MM.1S (cell line): ENCODE results near the gene C1orf74.

ENCODE experiments used
- DNase-seq: peaks from one replicate; pipeline ENCODE4 v3.0.0-alpha.2; 2015
- H2AFZ ChIP-seq: fragments of 300-600 bp; sonication (generic); 2 replicates; pipeline ENCODE4 v1.6.0; 2016; ENCODE audit warnings: antibody characterized with exemption, low read length
- H3F3A ChIP-seq: fragments of 300-600 bp; sonication (generic); 2 replicates; pipeline ENCODE4 v1.6.1; 2016; ENCODE audit warnings: mild to moderate bottlenecking, antibody characterized with exemption, low read length, moderate library complexity, mixed read lengths; ENCODE audit not compliant: insufficient read depth
- H3K27ac ChIP-seq: fragments of 300-600 bp; sonication (generic); 2 replicates; pipeline ENCODE4 v1.5.1; 2016; ENCODE audit warnings: mild to moderate bottlenecking, low read length
- H3K27me3 ChIP-seq: fragments of 300-600 bp; sonication (generic); replicated peaks from 2 replicates; pipeline ENCODE4 v1.6.0; 2016; ENCODE audit warnings: low read length; ENCODE audit not compliant: insufficient read depth
- H3K36me3 ChIP-seq: fragments of 300-600 bp; sonication (generic); replicated peaks from 2 replicates; pipeline ENCODE4 v1.6.1; 2016; ENCODE audit warnings: mild to moderate bottlenecking, low read length, mixed read lengths; ENCODE audit not compliant: insufficient read depth
- H3K4me1 ChIP-seq: fragments of 300-600 bp; sonication (generic); 2 replicates; pipeline ENCODE4 v1.6.1; 2016; ENCODE audit warnings: low read length, mixed read lengths
- H3K4me2 ChIP-seq: fragments of 300-600 bp; sonication (generic); 2 replicates; pipeline ENCODE4 v1.6.0; 2016; ENCODE audit warnings: low read depth, low read length
- H3K4me3 ChIP-seq: fragments of 300-600 bp; sonication (generic); 2 replicates; pipeline ENCODE4 v1.5.1; 2016; ENCODE audit warnings: low read length, mixed read lengths
- H3K79me2 ChIP-seq: fragments of 300-600 bp; sonication (generic); 2 replicates; pipeline ENCODE4 v1.6.1; 2016; ENCODE audit warnings: mixed run types, low read length, mixed read lengths
- H3K9ac ChIP-seq: fragments of 300-600 bp; sonication (generic); 2 replicates; pipeline ENCODE4 v1.6.1; 2016; ENCODE audit warnings: low read length, mixed read lengths
- H3K9me2 ChIP-seq: fragments of 300-600 bp; sonication (generic); replicated peaks from 2 replicates; pipeline ENCODE4 v1.6.1; 2016; ENCODE audit warnings: mild to moderate bottlenecking, low read length, mixed read lengths; ENCODE audit not compliant: insufficient read depth
- H3K9me3 ChIP-seq: fragments of 300-600 bp; sonication (generic); replicated peaks from 2 replicates; pipeline ENCODE4 v1.6.1; 2016; ENCODE audit warnings: mild to moderate bottlenecking, low read length, mixed read lengths; ENCODE audit not compliant: insufficient read depth
- H4K20me1 ChIP-seq: fragments of 300-600 bp; sonication (generic); 2 replicates; pipeline ENCODE4 v1.6.1; 2016; ENCODE audit warnings: mild to moderate bottlenecking, low read length, moderate library complexity, mixed read lengths; ENCODE audit not compliant: insufficient read depth
- EZH2 ChIP-seq: fragments of 300-600 bp; sonication (generic); optimal IDR thresholded peaks from 2 replicates; pipeline ENCODE3; 2017; ENCODE audit warnings: low read depth, mild to moderate bottlenecking, antibody characterized with exemption, low read length, mixed read lengths
- EZH2phosphoT487 ChIP-seq: fragments of 300-600 bp; sonication (generic); IDR thresholded peaks from 2 replicates; pipeline ENCODE4 v1.6.1; 2018; ENCODE audit warnings: antibody characterized with exemption, low read length
- TF ChIP-seq, protein P1 (sequence below): fragments of 300-600 bp; sonication (generic); IDR thresholded peaks from 2 replicates; pipeline ENCODE4 v1.5.1; 2016; ENCODE audit warnings: antibody characterized with exemption, low read length, mixed read lengths

C1orf74 gene

DNA sequence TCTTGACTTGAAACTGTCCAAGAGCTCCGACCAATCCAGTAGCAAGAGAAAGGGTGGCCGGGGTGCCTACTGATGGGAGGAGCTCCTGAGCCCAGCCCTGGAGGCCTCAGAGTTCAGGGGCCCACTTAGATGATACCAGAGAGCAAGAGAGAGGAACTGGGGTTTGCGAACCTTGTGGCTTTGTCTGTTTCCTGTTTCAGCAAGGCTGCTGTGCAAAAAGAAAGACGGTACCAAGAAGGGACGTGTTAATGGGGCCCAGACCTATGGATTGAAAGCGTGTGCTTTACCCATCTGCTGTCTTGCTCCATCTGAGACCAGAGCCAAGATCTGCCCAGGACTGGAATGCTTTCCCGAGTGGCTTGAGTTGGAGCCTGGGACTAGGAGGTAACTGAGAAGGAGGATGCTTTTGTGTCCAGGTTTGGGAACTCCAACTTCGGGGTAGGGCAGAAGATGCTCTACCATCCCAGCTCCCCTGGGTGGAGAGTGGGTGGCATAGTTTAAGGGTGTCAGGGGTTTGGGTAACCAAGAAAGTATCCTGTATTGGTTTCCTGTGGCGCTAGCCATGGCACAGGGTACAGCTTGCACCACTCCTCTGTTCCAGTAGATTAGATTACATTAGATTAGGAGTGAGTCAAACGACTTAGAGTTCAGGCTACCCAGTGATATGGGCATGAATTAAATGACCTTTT lies 28.3 kb downstream of the C1orf74 start, which contains the start of gene TRAF3IP3:
Gene TRAF3IP3 (plus strand): TSS at position 128 of the 689 bp plus-strand sequence. CDS start 3,987 bp downstream, outside the sequence.
- DNase-seq = peak; percentile 96
- no peaks in the 10 kb centered on the region for H3K9me3 ChIP-seq
- peak within 1 kb of the TSS; percentile 82 for H3K4me2 ChIP-seq
- TF ChIP-seq, protein P1, sequence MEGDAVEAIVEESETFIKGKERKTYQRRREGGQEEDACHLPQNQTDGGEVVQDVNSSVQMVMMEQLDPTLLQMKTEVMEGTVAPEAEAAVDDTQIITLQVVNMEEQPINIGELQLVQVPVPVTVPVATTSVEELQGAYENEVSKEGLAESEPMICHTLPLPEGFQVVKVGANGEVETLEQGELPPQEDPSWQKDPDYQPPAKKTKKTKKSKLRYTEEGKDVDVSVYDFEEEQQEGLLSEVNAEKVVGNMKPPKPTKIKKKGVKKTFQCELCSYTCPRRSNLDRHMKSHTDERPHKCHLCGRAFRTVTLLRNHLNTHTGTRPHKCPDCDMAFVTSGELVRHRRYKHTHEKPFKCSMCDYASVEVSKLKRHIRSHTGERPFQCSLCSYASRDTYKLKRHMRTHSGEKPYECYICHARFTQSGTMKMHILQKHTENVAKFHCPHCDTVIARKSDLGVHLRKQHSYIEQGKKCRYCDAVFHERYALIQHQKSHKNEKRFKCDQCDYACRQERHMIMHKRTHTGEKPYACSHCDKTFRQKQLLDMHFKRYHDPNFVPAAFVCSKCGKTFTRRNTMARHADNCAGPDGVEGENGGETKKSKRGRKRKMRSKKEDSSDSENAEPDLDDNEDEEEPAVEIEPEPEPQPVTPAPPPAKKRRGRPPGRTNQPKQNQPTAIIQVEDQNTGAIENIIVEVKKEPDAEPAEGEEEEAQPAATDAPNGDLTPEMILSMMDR = no peak
- TF ChIP-seq EZH2phosphoT487 = no peak
- no peak for TF ChIP-seq EZH2
- no peaks in the 10 kb centered on the region for H3K36me3 ChIP-seq
- H4K20me1 ChIP-seq = no peaks in the 10 kb centered on the region
- H3K9ac ChIP-seq = peak within 1 kb of the TSS; percentile 49
- H3K27me3 ChIP-seq = no peaks in the 10 kb centered on the region
- peaks cover 23% of the 10 kb centered on the region for H3K79me2 ChIP-seq
- H3F3A ChIP-seq = peaks cover 44% of the 10 kb centered on the region
- H2AFZ ChIP-seq = peak within 1 kb of the TSS; percentile 40
- peaks cover 57% of the 10 kb centered on the region for H3K4me1 ChIP-seq
- peak within 1 kb of the TSS; percentile 82 for H3K27ac ChIP-seq
- H3K9me2 ChIP-seq = no peaks in the 10 kb centered on the region
- peak within 1 kb of the TSS; percentile 65 for H3K4me3 ChIP-seq

DNA sequence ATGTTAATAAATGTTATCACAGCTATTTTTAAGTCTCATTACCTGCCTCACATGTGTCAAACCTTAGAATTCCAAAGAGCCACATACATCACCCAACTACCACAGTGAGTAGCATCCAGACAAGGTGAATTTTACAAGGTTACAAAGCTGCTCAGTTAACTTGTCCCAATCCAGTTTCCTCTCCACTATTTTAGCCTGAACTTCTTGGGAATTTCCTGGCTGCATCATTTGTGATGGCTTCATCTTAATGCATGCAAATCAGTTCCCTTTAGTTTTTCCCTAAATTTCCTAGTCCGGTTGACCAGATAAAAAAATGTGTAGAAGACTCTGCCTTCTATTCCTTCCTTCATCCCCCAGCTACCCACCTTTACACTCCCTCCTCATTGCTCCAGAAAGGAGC lies 29.1 kb downstream of the C1orf74 start:
- H3K4me2 ChIP-seq = peak overlapping the region; percentile 82
- H3K4me1 ChIP-seq = peaks cover 64% of the 10 kb centered on the region
- peak overlapping the region; percentile 40 for H2AFZ ChIP-seq
- H3F3A ChIP-seq = peaks cover 48% of the 10 kb centered on the region
- no peaks in the 10 kb centered on the region for H3K27me3 ChIP-seq
- no peaks in the 10 kb centered on the region for H4K20me1 ChIP-seq
- H3K9ac ChIP-seq = peak overlapping the region; percentile 0; the same call in 1 of the 2 replicates
- peaks cover 23% of the 10 kb centered on the region for H3K79me2 ChIP-seq
- H3K9me3 ChIP-seq = no peaks in the 10 kb centered on the region
- H3K9me2 ChIP-seq = no peaks in the 10 kb centered on the region
- TF ChIP-seq EZH2 (no peak), EZH2phosphoT487 (no peak)
- TF ChIP-seq, protein P1 = no peak
- H3K36me3 ChIP-seq = no peaks in the 10 kb centered on the region
- H3K27ac ChIP-seq = peak overlapping the region; percentile 82; the same call in 1 of the 2 replicates
- no peak for DNase-seq
- H3K4me3 ChIP-seq = peak overlapping the region; percentile 65; the same call in 1 of the 2 replicates

DNA sequence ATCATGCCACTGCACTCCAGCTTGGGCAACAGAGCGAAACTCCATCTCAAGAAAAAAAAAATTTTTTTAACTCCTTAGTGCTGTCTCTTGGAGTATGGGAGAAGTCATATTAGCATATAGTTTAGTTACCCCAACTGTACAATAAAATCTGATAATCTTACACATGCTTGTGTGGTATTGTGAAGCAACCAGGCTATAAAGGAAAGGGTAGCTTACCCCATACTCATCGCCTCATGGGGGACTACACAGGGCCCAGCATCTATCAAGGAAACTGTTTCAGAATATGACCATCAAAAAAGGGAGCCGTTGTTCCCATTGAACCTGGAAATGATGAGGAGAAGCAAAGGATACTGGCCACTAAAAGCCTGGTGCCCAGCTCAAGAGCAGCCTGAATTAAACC lies 31.5 kb downstream of the C1orf74 start:
- Histone ChIP-seq H3F3A (peaks cover 48% of the 10 kb centered on the region), H3K4me1 (peaks cover 67% of the 10 kb centered on the region), H3K4me3 (no peak overlapping the region), H4K20me1 (no peaks in the 10 kb centered on the region), H2AFZ (no peak overlapping the region), H3K4me2 (no peak overlapping the region), H3K27ac (no peak overlapping the region), H3K9ac (no peak overlapping the region), H3K79me2 (peaks cover 15% of the 10 kb centered on the region), H3K9me3 (no peaks in the 10 kb centered on the region), H3K9me2 (no peaks in the 10 kb centered on the region), H3K36me3 (no peaks in the 10 kb centered on the region), H3K27me3 (no peaks in the 10 kb centered on the region)
- TF ChIP-seq, protein P1 = no peak
- TF ChIP-seq EZH2 = no peak
- no peak for TF ChIP-seq EZH2phosphoT487
- DNase-seq = no peak
